HG02610 (cell line): ENCODE results near the gene ANAPC10.

Experiments
- ATAC-seq: cut with Tn5 transposase; IDR thresholded peaks from one replicate; pipeline ENCODE4 v1.9.1; 2021; ENCODE audit warnings: mild to moderate bottlenecking, moderate library complexity; ENCODE audit not compliant: unreplicated experiment

ANAPC10 gene

GRCh38 chr4:145075742-145076468 is 22.1 kb downstream of the ANAPC10 start:
- ATAC-seq, result peak; percentile 64

- no peak for ATAC-seq
Measured at GRCh38 chr4:145071560-145071959, 26.4 kb downstream of the ANAPC10 start.

- ATAC-seq, result no peak
Measured at GRCh38 chr4:145069361-145069760, 28.6 kb downstream of the ANAPC10 start.

GRCh38 chr4:145066063-145066501 is 31.9 kb downstream of the ANAPC10 start:
- no peak for ATAC-seq

GRCh38 chr4:145061318-145061920 is 36.6 kb downstream of the ANAPC10 start:
- peak; percentile 65 for ATAC-seq

GRCh38 chr4:145058256-145058655 is 39.7 kb downstream of the ANAPC10 start:
- ATAC-seq, result no peak

- ATAC-seq, result no peak
Measured at GRCh38 chr4:145056325-145057130, 41.5 kb downstream of the ANAPC10 start.

GRCh38 chr4:145055533-145056257 is 42.3 kb downstream of the ANAPC10 start:
- ATAC-seq, result no peak

- no peak for ATAC-seq
Measured at GRCh38 chr4:145049241-145049640, 48.8 kb downstream of the ANAPC10 start.

- ATAC-seq, result no peak
Measured at GRCh38 chr4:145048817-145049216, 49.2 kb downstream of the ANAPC10 start.

GRCh38 chr4:145047151-145047550 is 50.8 kb downstream of the ANAPC10 start:
- peak; percentile 85 for ATAC-seq

- peak; percentile 43 for ATAC-seq
Measured at GRCh38 chr4:145045180-145045579, 52.8 kb downstream of the ANAPC10 start.

GRCh38 chr4:145044341-145044740 is 53.7 kb downstream of the ANAPC10 start:
- ATAC-seq, result no peak

GRCh38 chr4:145043306-145043705 is 54.7 kb downstream of the ANAPC10 start:
- ATAC-seq, result no peak

GRCh38 chr4:145042601-145043285 is 55.3 kb downstream of the ANAPC10 start:
- no peak for ATAC-seq

- peak; percentile 91 for ATAC-seq
Measured at GRCh38 chr4:145041378-145041777, 56.6 kb downstream of the ANAPC10 start.

- peak; percentile 60 for ATAC-seq
Measured at GRCh38 chr4:145035494-145036136, 62.4 kb downstream of the ANAPC10 start.

- ATAC-seq, result no peak
Measured at GRCh38 chr4:145034727-145035211, 63.2 kb downstream of the ANAPC10 start.

- ATAC-seq, result peak; percentile 68
Measured at GRCh38 chr4:145019346-145019745, 78.7 kb downstream of the ANAPC10 start.

- ATAC-seq, result no peak
Measured at GRCh38 chr4:145014365-145014764, 83.6 kb downstream of the ANAPC10 start.
